CD4-positive, alpha-beta T cell (primary cell): ENCODE data around the gene CYP27B1. TPM values are rescaled to one million over a fixed set of nuclear protein-coding genes. Genes with fewer than 3 reads are reported as not detected.

Experiments used
- ATAC-seq: fragments of 200-7000 bp; cut with Tn5 transposase; one replicate; pipeline ENCODE4 v1.10.0; 2022; ENCODE audit warnings: mild to moderate bottlenecking; ENCODE audit not compliant: poor library complexity
- CTCF ChIA-PET: fragments of 350-600 bp; sonication (Branson Sonifier 250); formaldehyde crosslinking; loops from one replicate; lab custom pipeline; 2021; ENCODE audit warnings: antibody characterized with exemption, inconsistent platforms; lab: Charles Lee
- POLR2A ChIA-PET: fragments of 350-600 bp; sonication (Branson Sonifier 250); formaldehyde crosslinking; loops from one replicate; lab custom pipeline; 2021; ENCODE audit warnings: antibody characterized with exemption, inconsistent platforms; lab: Charles Lee
- DNase-seq, 14 experiments: peaks; one replicate each; pipeline ENCODE4 v3.0.0-alpha.2; 2013 to 2020; ENCODE audit warnings: mixed read lengths in 2 of 14
- H3K27ac ChIP-seq, 2 donors: one replicate each; pipeline versions ENCODE4 v1.5.1 to v1.7.0; 2013; ENCODE audit warnings: low read length in 2 of 2, low read depth in 1 of 2, mild to moderate bottlenecking in 1 of 2
- H3K27me3 ChIP-seq, 2 experiments: 1 replicate in 1 of 2; 2 replicates in 1 of 2; pipeline versions ENCODE4 v1.6.1 to v1.7.0; 2013; ENCODE audit warnings: low read length in 2 of 2, control low read depth in 1 of 2, mild to moderate bottlenecking in 1 of 2, moderate library complexity in 1 of 2; ENCODE audit not compliant: insufficient read depth in 2 of 2, control insufficient read depth in 1 of 2
- H3K36me3 ChIP-seq: one replicate; pipeline ENCODE4 v1.6.1; 2013; ENCODE audit warnings: low read length, control low read depth; ENCODE audit not compliant: insufficient read depth
- H3K4me1 ChIP-seq: one replicate; pipeline ENCODE4 v1.6.1; 2013; ENCODE audit warnings: low read length, control low read depth; ENCODE audit not compliant: insufficient read depth
- H3K4me3 ChIP-seq: one replicate; pipeline ENCODE4 v1.5.1; 2013; ENCODE audit warnings: mild to moderate bottlenecking, low read length, moderate library complexity
- H3K9me3 ChIP-seq, 2 experiments: 1 replicate in 1 of 2; 2 replicates in 1 of 2; pipeline versions ENCODE4 v1.6.1 to v1.7.0; 2013; ENCODE audit warnings: low read length in 2 of 2, mild to moderate bottlenecking in 2 of 2, control low read depth in 1 of 2, moderate library complexity in 1 of 2; ENCODE audit not compliant: control insufficient read depth in 1 of 2, insufficient read depth in 1 of 2
- H3K27ac Mint-ChIP-seq: one replicate; pipeline ENCODE4 v1.8.0; 2020; ENCODE audit warnings: mixed read lengths
- H3K27me3 Mint-ChIP-seq: one replicate; pipeline ENCODE4 v1.8.0; 2021; ENCODE audit warnings: mixed read lengths
- H3K36me3 Mint-ChIP-seq: one replicate; pipeline ENCODE4 v1.8.0; 2021; ENCODE audit warnings: low read depth, mixed read lengths
- H3K4me1 Mint-ChIP-seq: one replicate; pipeline ENCODE4 v1.8.0; 2021; ENCODE audit warnings: low read depth, mixed read lengths
- H3K4me3 Mint-ChIP-seq: one replicate; pipeline ENCODE4 v1.8.0; 2020; ENCODE audit warnings: mild to moderate bottlenecking, mixed read lengths
- H3K9me3 Mint-ChIP-seq: one replicate; pipeline ENCODE4 v1.8.0; 2020; ENCODE audit warnings: mixed read lengths
- intact Hi-C, 2 experiments: fragments of 100-400 bp; cut with DNase I in 1 of 2; cut with micrococcal nuclease in 1 of 2; formaldehyde crosslinking; loops; one replicate each; pipeline versions ENCODE4 v1.15.1 to v1.9.0; 2023 to 2025; cut with DNase I, micrococcal nuclease
- total RNA-seq, 174 experiments: library from RNA in 2 of 174; stranded (reverse) in 2 of 174; gene quantifications; one replicate each; pipeline ENCODE4 v1.2.3 and lab custom pipeline; 2021 to 2026
- TF ChIP-seq, protein P1 (sequence below): fragments of 200-600 bp; IDR thresholded peaks from one replicate; pipeline ENCODE4 v1.8.0; 2022; ENCODE audit warnings: antibody characterized with exemption, mild to moderate bottlenecking

The CYP27B1 gene
- total RNA-seq, 2 experiments from 2014 or later, result 1.0 to 1.4 TPM

- Histone ChIP-seq H3K4me1 (peaks cover 56% of the 10 kb centered on the region), H3K27me3 (no peaks in the 10 kb centered on the region), H3K4me3 (peak overlapping the region; percentile 12), H3K9me3 (no peaks in the 10 kb centered on the region), H3K36me3 (peaks cover 23% of the 10 kb centered on the region), H3K27ac (peak overlapping the region; percentile 73 to 86)
- Mint-ChIP-seq H3K27me3 (no peaks in the 10 kb centered on the region), H3K36me3 (peaks cover 51% of the 10 kb centered on the region), H3K4me1 (peaks cover 59% of the 10 kb centered on the region), H3K27ac (peak overlapping the region; percentile 87), H3K4me3 (peak overlapping the region; percentile 89), H3K9me3 (no peaks in the 10 kb centered on the region)
- DNase-seq, result no peak
- no peak for ATAC-seq
- TF ChIP-seq, protein P1, sequence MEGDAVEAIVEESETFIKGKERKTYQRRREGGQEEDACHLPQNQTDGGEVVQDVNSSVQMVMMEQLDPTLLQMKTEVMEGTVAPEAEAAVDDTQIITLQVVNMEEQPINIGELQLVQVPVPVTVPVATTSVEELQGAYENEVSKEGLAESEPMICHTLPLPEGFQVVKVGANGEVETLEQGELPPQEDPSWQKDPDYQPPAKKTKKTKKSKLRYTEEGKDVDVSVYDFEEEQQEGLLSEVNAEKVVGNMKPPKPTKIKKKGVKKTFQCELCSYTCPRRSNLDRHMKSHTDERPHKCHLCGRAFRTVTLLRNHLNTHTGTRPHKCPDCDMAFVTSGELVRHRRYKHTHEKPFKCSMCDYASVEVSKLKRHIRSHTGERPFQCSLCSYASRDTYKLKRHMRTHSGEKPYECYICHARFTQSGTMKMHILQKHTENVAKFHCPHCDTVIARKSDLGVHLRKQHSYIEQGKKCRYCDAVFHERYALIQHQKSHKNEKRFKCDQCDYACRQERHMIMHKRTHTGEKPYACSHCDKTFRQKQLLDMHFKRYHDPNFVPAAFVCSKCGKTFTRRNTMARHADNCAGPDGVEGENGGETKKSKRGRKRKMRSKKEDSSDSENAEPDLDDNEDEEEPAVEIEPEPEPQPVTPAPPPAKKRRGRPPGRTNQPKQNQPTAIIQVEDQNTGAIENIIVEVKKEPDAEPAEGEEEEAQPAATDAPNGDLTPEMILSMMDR, result no peak
- intact Hi-C loops, result loop anchor here (1.0 to 5.0 kb wide), 4 partner anchors 11 to 275 kb away; partner anchors contain the start of genes ARHGAP9 (in 1 of the 2), CTDSP2 (in 1 of the 2), DDIT3 (in 1 of the 2) and MBD6 (in 1 of the 2)
- CTCF ChIA-PET, result no interaction called here
- POLR2A ChIA-PET, result interaction anchor here (1.0 to 1.2 kb wide), 5 partner anchors 11 to 32 kb away, joined by 3 to 9 read pairs (median 3); partner anchors contain the start of genes CYP27B1, EEF1AKMT3 and METTL1
Observed at GRCh38 chr12:57752668-57753000, 14.2 kb downstream of the CYP27B1 start.

GRCh38 chr12:57751788-57752667 is 14.8 kb downstream of the CYP27B1 start, which contains the start of gene CDK4:
Gene CDK4, minus strand, starts transcription at chr12:57752310. Its CDS starts 593 bp downstream, at chr12:57751717.
- Mint-ChIP-seq H3K4me3 (peak within 1 kb of the TSS; percentile 89), H3K4me1 (peaks cover 62% of the 10 kb centered on the region), H3K27me3 (no peaks in the 10 kb centered on the region), H3K9me3 (no peaks in the 10 kb centered on the region), H3K36me3 (peaks cover 55% of the 10 kb centered on the region), H3K27ac (peak within 1 kb of the TSS; percentile 87)
- H3K4me3 ChIP-seq, result peak within 1 kb of the TSS; percentile 66
- no peaks in the 10 kb centered on the region for H3K27me3 ChIP-seq
- intact Hi-C loops, result loop anchor here (1.0 to 5.0 kb wide), 4 partner anchors 11 to 275 kb away; partner anchors contain the start of genes ARHGAP9 (in 1 of the 2), CTDSP2 (in 1 of the 2), DDIT3 (in 1 of the 2) and MBD6 (in 1 of the 2)
- H3K36me3 ChIP-seq, result peaks cover 28% of the 10 kb centered on the region
- H3K4me1 ChIP-seq, result peaks cover 54% of the 10 kb centered on the region
- POLR2A ChIA-PET, result interaction anchor here (0.6 to 1.2 kb wide), 9 partner anchors 11 to 1787 kb away, joined by 3 to 9 read pairs (median 3); partner anchors contain the start of genes CYP27B1, DDIT3, EEF1AKMT3 and METTL1
- CTCF ChIA-PET, result interaction anchor here (0.8 kb wide), 1 partner anchor 169 kb away, joined by 3 read pairs; no protein-coding TSS in a partner anchor
- H3K27ac ChIP-seq, result peak within 1 kb of the TSS; percentile 74 to 86
- peak; percentile 97 to 100 (median 98) for DNase-seq
- no peaks in the 10 kb centered on the region for H3K9me3 ChIP-seq
- ATAC-seq, result peak; percentile 75
- TF ChIP-seq, protein P1, result no peak

DNA sequence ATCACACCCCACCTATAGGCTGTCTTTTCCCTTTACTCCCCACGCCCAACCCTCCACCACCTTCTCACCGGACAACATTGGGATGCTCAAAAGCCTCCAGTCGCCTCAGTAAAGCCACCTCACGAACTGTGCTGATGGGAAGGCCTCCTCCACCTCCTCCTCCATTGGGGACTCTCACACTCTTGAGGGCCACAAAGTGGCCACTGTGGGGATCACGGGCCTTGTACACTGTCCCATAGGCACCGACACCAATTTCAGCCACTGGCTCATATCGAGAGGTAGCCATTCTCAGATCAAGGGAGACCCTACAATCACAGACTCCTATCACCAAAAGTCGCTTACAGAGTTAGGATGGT is 15.5 kb downstream of the CYP27B1 start:
- Histone ChIP-seq H3K4me1 (peaks cover 50% of the 10 kb centered on the region), H3K4me3 (peak overlapping the region; percentile 66), H3K27me3 (no peaks in the 10 kb centered on the region), H3K9me3 (no peaks in the 10 kb centered on the region), H3K27ac (peak overlapping the region; percentile 74 to 78), H3K36me3 (peaks cover 34% of the 10 kb centered on the region)
- TF ChIP-seq, protein P1, result no peak
- Mint-ChIP-seq H3K36me3 (peaks cover 55% of the 10 kb centered on the region), H3K27ac (peak overlapping the region; percentile 87), H3K4me3 (peak overlapping the region; percentile 89), H3K9me3 (no peaks in the 10 kb centered on the region), H3K4me1 (peaks cover 62% of the 10 kb centered on the region), H3K27me3 (no peaks in the 10 kb centered on the region)
- ChIA-PET CTCF (interaction anchor here (0.8 kb wide), 1 partner anchor 168 kb away, joined by 3 read pairs; no protein-coding TSS in a partner anchor), POLR2A (interaction anchor here (0.6 to 1.2 kb wide), 7 partner anchors 10 to 1787 kb away, joined by 3 to 9 read pairs (median 3); partner anchors contain the start of genes CYP27B1 and DDIT3)
- intact Hi-C loops, result loop anchor here (5.0 kb wide), 3 partner anchors 96 to 274 kb away; partner anchors contain the start of genes ARHGAP9 (in 1 of the 2), CTDSP2 (in 1 of the 2), DDIT3 (in 1 of the 2) and MBD6 (in 1 of the 2)
- no peak for ATAC-seq
- DNase-seq, result peak in 1 of 14 experiments; percentile 39
